DMS53 treated with DMSO at 0.1 percent for 48 hours (cell line): ENCODE results near the gene PIAS2.
"Not testable (repeated sequence)": the region's sequence is repeated elsewhere in the genome, so short reads cannot be mapped to it uniquely, and the experiment has no call there.

Experiments used
- DNase-seq: peaks from one replicate; lab custom pipeline; 2025; ENCODE audit not compliant: unreplicated experiment; lab: John Stamatoyannopoulos, UW

PIAS2 gene

DNA sequence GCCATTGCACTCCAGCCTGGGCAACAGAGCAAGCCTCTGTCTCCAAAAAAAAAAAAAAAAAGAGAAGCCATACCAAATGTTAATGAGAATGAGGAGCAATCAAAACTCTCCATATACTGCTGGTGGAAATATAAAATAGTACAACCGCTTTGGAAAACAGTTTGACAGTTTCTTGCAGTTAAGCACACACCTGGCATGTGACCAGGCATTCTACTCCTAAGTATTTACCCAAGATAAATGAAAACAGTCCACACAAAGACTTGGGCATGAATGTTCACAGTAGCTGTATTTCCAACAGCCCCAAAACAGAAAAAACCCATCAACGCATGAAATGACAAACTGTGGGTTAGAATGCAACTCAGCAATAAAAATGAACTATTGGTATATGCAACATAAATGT lies 84.5 kb downstream of the PIAS2 start:
- DNase-seq, result peak; percentile 15

DNA sequence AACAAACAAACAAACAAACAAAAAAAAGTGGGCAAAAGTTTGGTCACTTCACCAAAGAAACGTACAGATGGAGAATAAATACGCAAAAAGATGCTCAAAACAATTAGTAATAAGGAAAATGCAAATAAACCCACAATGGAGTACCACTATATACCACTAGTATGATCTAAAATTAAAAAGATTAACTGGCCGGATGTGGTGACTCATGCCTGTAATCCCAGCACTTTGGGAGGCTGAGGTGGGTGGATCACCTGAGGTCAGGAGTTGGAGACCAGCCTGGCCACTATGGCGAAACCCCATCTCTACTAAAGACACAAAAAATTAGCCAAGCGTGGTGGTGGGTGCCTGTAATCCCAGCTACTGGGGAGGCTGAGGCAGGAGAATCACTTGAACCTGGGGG lies 84.9 kb downstream of the PIAS2 start:
- DNase-seq, result not testable (repeated sequence)

DNA sequence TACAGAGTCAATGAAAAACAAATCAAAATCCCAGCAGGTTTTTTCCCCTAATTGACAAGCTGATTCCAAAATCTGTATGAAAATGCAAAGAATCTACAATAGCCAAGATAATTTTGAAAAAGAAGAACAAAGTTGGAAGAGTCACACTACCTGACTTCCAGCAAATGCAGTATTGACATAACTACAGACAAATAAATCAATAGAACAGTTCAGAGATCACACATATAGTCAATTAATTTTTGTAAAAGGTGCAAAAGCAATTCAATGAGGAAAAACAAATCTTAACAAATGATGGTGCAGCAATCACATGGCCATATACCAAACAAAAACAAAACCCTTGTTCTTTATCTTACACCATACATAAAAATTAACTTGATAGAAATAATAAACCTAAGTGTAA lies 85.9 kb downstream of the PIAS2 start:
- no peak for DNase-seq

GRCh38 chr18:46830633-46831032 lies 86.7 kb downstream of the PIAS2 start:
- no peak for DNase-seq

- no peak for DNase-seq
Observed at GRCh38 chr18:46829947-46830346, 87.4 kb downstream of the PIAS2 start.

GRCh38 chr18:46829531-46829930 lies 87.8 kb downstream of the PIAS2 start:
- DNase-seq, result no peak

- no peak for DNase-seq
Observed at GRCh38 chr18:46821856-46822711, 95.2 kb downstream of the PIAS2 start.

GRCh38 chr18:46820863-46821262 lies 96.4 kb downstream of the PIAS2 start:
- DNase-seq, result no peak

DNA sequence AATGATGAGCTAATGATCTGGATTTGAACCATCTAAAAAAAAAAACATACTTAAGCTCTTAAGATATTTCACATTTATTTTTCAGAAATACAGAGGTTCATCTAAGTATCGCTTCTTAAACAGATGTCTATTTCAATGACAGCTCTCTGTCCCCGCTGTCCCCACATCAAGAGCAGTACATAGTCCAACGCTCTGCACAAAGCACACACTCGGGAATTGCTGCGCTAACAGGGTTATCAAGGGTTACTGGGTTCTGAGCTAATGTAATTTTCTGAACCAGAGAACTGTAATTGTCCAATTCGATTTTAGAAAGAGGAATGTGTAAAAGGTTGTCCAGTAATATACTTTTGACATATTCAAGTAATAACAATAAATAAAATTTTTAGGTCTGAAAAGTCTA lies 101.6 kb downstream of the PIAS2 start:
- DNase-seq, result no peak

DNA sequence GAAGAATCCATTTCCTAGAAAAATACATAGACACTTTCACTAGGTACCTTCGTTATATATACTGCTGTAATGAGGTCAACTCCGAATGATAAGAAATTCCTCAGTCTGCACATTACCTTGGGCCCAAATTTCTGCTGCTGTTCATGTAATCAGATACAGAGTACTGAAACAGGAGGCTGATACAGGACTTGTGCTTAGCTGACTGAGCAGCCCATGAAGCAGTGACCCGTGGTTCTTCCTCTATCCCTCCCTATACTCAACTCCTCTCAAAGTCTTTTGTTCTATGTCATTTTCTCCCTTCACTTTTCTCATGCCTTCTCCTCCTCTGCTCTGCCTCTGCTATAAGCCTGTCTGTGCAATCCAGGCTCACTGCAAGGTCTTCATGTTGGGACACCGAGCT lies 102.9 kb downstream of the PIAS2 start:
- DNase-seq, result no peak

DNA sequence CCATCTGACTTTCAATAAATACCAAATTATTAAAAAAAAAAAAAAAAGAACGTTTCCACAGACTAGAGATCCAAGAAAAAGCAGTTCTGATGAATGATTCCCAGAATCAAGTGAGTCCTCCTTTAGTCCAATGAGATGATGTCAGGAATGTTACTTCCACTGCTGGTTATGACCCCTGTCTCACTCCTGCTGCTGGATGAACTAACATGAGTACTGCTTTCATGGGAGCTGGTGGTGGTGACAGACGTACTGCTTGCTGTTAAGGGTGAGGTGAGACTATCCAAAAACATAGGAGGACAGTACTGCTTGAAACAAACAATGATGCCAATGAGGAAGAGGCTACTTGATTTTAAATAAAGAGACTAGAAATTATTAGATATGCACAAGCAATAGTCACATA lies 105.0 kb downstream of the PIAS2 start:
- DNase-seq, result no peak

DNA sequence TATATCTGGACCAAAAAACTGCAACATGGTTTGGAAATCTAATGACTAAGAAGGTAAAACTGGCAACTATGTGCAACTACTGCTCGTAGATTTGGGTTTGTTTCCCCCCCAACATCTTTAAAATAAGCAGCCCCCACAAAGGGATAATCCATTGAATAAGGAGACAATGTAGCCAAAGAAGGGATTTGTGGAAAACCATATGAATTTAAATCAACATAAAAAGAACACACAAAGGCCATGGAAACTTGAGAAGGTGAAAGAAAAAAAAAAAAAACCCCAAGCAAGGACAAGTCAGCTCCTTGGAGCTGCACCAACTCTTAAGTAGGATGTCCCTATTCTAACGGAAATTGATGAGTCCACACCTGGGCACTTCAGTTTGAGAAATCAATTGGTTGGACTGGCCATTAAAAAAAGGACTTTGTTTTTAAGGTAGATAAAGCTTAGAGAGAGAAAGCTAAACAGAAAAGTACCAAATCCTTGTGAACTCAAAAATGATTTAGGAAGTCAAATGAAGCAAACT lies 106.8 kb downstream of the PIAS2 start:
- DNase-seq, result no peak

GRCh38 chr18:46809145-46809544 lies 108.2 kb downstream of the PIAS2 start:
- DNase-seq, result no peak

GRCh38 chr18:46795945-46796344 lies 121.4 kb downstream of the PIAS2 start:
- not testable (repeated sequence) for DNase-seq

DNA sequence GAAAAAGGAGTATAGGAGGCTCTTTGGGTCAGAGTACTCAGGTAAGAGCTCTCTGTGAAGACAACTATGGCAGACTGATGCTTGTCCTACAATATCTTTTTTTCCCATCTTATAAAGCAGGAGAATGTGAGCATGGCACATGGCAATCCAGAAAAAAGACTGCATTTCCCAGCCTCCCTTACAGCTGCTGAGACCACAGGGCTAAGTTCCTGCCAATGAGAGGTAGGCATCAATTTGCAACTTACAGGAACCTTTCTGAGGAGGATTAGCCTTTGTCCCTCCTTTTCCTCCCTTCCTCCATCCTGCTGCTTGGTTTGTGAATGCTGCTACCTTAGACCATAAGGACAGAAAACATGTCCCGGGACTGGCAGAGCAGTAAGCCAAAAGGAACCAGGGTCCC lies 122.7 kb downstream of the PIAS2 start:
- no peak for DNase-seq

GRCh38 chr18:46793565-46793964 lies 123.7 kb downstream of the PIAS2 start:
- no peak for DNase-seq

DNA sequence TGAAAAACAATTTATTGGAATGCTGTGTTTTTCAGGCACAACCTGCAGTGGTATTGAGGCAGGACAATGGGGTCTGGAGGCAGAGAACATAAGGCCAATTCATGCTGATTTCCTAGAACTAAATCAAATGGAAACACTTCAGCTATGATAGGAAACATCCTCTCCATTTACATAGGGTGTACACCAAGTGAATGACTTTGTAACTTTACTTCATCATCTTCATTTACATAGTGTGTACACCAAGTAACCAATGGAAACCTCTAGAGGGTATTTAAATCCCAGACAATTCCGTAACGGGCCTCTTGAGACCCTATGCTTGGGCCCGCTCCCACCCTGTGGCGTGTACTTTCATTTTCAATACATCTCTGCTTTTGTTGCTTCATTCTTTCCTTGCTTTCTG lies 128.2 kb downstream of the PIAS2 start:
- DNase-seq, result no peak

GRCh38 chr18:46787674-46788073 lies 129.6 kb downstream of the PIAS2 start:
- no peak for DNase-seq

- no peak for DNase-seq
Observed at GRCh38 chr18:46772357-46772756, 144.9 kb downstream of the PIAS2 start.

DNA sequence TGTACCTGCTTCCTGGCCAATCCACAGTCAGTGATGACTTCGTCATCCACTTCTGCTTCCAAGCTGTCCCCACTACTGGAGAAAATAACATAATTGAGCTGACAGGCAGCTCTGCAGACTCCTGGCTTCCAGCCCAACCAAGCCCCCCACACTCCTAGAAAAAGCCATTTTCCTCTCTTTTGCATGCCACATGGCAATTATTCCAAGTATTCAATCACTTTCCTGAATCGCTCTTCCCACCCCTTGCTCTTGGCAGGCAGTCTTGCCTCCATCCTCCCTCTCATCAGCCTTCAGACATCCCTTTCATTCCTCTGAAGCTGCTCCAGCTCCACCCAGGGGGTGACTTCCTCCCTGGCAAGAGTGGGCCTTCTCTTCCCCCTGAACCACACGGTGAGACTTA lies 146.2 kb downstream of the PIAS2 start:
- DNase-seq, result no peak

- DNase-seq, result no peak
Observed at GRCh38 chr18:46770708-46771107, 146.6 kb downstream of the PIAS2 start.

DNA sequence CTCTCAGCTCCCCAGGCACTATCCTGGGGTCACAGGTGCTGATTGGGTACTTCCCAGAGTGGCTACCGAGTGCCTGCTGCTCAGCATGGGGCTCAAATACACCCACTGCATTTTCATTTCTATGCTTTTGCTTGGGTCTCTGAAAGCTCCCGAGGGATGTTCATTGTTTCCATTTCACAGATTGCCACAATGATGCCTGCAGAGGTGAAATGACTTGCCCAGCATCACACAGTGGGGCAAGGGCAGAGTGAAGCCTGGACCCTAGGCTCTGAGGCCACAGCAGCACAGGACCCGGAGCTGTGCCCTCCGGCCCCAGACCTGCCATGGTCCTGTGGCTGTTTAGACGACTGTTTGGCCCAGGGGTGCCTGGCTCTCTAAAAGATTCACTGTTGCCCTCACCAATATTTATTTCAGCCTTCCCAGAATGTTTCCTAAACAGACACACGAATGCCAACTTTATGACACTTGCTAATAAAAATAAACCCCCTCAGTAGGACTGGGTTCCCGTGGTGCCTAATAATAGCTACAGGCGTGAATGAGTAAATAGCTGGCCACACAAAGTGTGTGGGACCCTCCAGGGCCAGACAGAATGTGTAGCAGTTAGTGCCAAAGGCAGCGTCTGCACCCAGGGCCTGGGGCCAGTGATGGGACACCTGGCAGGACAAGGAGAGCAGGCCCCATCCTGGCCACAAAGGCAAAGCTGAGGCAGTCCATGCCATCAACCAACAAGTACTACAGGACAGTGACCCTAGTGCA lies 149.0 kb downstream of the PIAS2 start:
- DNase-seq, result no peak
